PC-3 (cell line): ENCODE data around the gene ZNF160. TPM values are rescaled to one million over a fixed set of nuclear protein-coding genes. Genes with fewer than 3 reads are reported as not detected.

Source experiments
- ATAC-seq: fragments of 200-7000 bp; cut with Tn5 transposase; 2 replicates; pipeline ENCODE4 v1.9.1; 2020; ENCODE audit warnings: mild to moderate bottlenecking, moderate library complexity
- BruUV-seq: library from RNA; stranded (reverse); fragments of 400-500 nt; replicated peaks from 2 replicates; lab custom pipeline; 2021; lab: Mats Ljungman, UMichigan
- CTCF ChIA-PET: fragments of 300-600 bp; sonication (Branson Sonifier 250); formaldehyde crosslinking; loops from one replicate; lab custom pipeline; 2022; ENCODE audit warnings: antibody characterized with exemption; lab: Charles Lee
- POLR2A ChIA-PET: fragments of 300-600 bp; sonication (Branson Sonifier 250); formaldehyde crosslinking; loops from one replicate; lab custom pipeline; 2022; ENCODE audit warnings: antibody characterized with exemption; ENCODE audit not compliant: unreplicated experiment; lab: Charles Lee
- DNase-seq: peaks from one replicate; pipeline ENCODE4 v3.0.0-alpha.2; 2015
- H2AFZ ChIP-seq: fragments of 300-600 bp; sonication (generic); 2 replicates; pipeline ENCODE4 v1.6.0; 2016; ENCODE audit warnings: antibody characterized with exemption, low read length
- H3F3A ChIP-seq: fragments of 300-600 bp; sonication (generic); one replicate; pipeline ENCODE4 v1.6.0; 2017; ENCODE audit warnings: antibody characterized with exemption, low read length, control low read depth, mild to moderate bottlenecking; ENCODE audit not compliant: unreplicated experiment
- H3K27ac ChIP-seq: fragments of 300-600 bp; sonication (generic); 2 replicates; pipeline ENCODE4 v1.5.1; 2016; ENCODE audit warnings: mild to moderate bottlenecking, low read length
- H3K27me3 ChIP-seq: fragments of 300-600 bp; sonication (generic); 2 replicates; pipeline ENCODE4 v1.6.1; 2016; ENCODE audit warnings: low read length, mixed read lengths
- H3K36me3 ChIP-seq: fragments of 300-600 bp; sonication (generic); 2 replicates; pipeline ENCODE4 v1.6.1; 2016; ENCODE audit warnings: low read depth, mixed run types, low read length, mixed read lengths
- H3K4me1 ChIP-seq: fragments of 300-600 bp; sonication (generic); 2 replicates; pipeline ENCODE4 v1.5.1; 2016; ENCODE audit warnings: low read length; ENCODE audit not compliant: insufficient read depth
- H3K4me2 ChIP-seq: fragments of 300-600 bp; sonication (generic); 2 replicates; pipeline ENCODE4 v1.6.0; 2016; ENCODE audit warnings: low read length
- H3K4me3 ChIP-seq: fragments of 300-600 bp; sonication (generic); 2 replicates; pipeline ENCODE4 v1.5.1; 2016; ENCODE audit warnings: mild to moderate bottlenecking, low read length, mixed read lengths
- H3K79me2 ChIP-seq: fragments of 300-600 bp; sonication (generic); 2 replicates; pipeline ENCODE4 v1.6.1; 2017; ENCODE audit warnings: low read length, mixed read lengths
- H3K9ac ChIP-seq: fragments of 300-600 bp; sonication (generic); 2 replicates; pipeline ENCODE4 v1.6.0; 2016; ENCODE audit warnings: mild to moderate bottlenecking, low read length
- H3K9me2 ChIP-seq: fragments of 300-600 bp; sonication (generic); replicated peaks from 2 replicates; pipeline ENCODE4 v1.6.1; 2016; ENCODE audit warnings: mixed run types, low read length, mixed read lengths
- H3K9me3 ChIP-seq: fragments of 300-600 bp; sonication (generic); 2 replicates; pipeline ENCODE4 v1.6.1; 2016; ENCODE audit warnings: low read length, mixed read lengths
- H4K20me1 ChIP-seq: fragments of 300-600 bp; sonication (generic); 2 replicates; pipeline ENCODE4 v1.6.1; 2016; ENCODE audit warnings: low read length, mixed read lengths
- CTCF ChIP-seq: fragments of 300-600 bp; sonication (generic); conservative IDR thresholded peaks from 2 replicates; pipeline ENCODE4 v1.5.1; 2017; ENCODE audit warnings: antibody characterized with exemption, low read depth, mild to moderate bottlenecking, low read length
- EZH2 ChIP-seq: fragments of 300-600 bp; sonication (generic); IDR thresholded peaks from one replicate; pipeline ENCODE4 v1.6.1; 2017; ENCODE audit warnings: antibody characterized with exemption, mild to moderate bottlenecking, low read length; ENCODE audit not compliant: unreplicated experiment
- EZH2phosphoT487 ChIP-seq: fragments of 300-600 bp; sonication (generic); IDR thresholded peaks from 2 replicates; pipeline ENCODE4 v1.6.1; 2018; ENCODE audit warnings: mild to moderate bottlenecking, antibody characterized with exemption, low read length, borderline replicate concordance
- intact Hi-C: fragments of 100-400 bp; cut with micrococcal nuclease; formaldehyde crosslinking; loops from 2 replicates; pipeline ENCODE4 v1.9.0; 2023
- total RNA-seq: library from RNA; depleted of rRNA; stranded (reverse); fragments of >200 nt; gene quantifications from 2 replicates; pipeline ENCODE4 v1.2.3, GENCODE V29; 2014

The ZNF160 gene
- total RNA-seq, 1 experiment from 2014 or later: 22.3 TPM

GRCh38 chr19:53041366-53041765 is 61.9 kb downstream of the ZNF160 start:
- Histone ChIP-seq H3F3A (no peaks in the 10 kb centered on the region), H3K9me2 (no peaks in the 10 kb centered on the region), H2AFZ (no peak overlapping the region), H3K9ac (no peak overlapping the region), H3K4me3 (no peak overlapping the region), H3K79me2 (no peaks in the 10 kb centered on the region), H3K36me3 (no peaks in the 10 kb centered on the region), H3K4me1 (no peaks in the 10 kb centered on the region), H3K9me3 (peaks cover 17% of the 10 kb centered on the region), H3K27me3 (no peaks in the 10 kb centered on the region), H3K27ac (no peak overlapping the region), H3K4me2 (no peak overlapping the region), H4K20me1 (no peaks in the 10 kb centered on the region)
- POLR2A ChIA-PET: no interaction called here
- ATAC-seq: no peak
- BruUV-seq: no TSS peak
- CTCF ChIA-PET: no interaction called here
- intact Hi-C loops: no loop called here
- TF ChIP-seq EZH2phosphoT487 (no peak), EZH2 (no peak), CTCF (no peak)
- no peak for DNase-seq

- Histone ChIP-seq H2AFZ (no peak overlapping the region), H3F3A (no peaks in the 10 kb centered on the region), H3K79me2 (no peaks in the 10 kb centered on the region), H4K20me1 (no peaks in the 10 kb centered on the region), H3K9me3 (peaks cover 22% of the 10 kb centered on the region; the same call in 1 of the 2 replicates), H3K9ac (no peak overlapping the region), H3K4me3 (no peak overlapping the region), H3K4me2 (no peak overlapping the region), H3K9me2 (no peaks in the 10 kb centered on the region), H3K27me3 (no peaks in the 10 kb centered on the region), H3K36me3 (no peaks in the 10 kb centered on the region), H3K4me1 (no peaks in the 10 kb centered on the region), H3K27ac (no peak overlapping the region)
- DNase-seq (no peak), ATAC-seq (no peak)
- ChIA-PET CTCF (no interaction called here), POLR2A (no interaction called here)
- no TSS peak for BruUV-seq
- intact Hi-C loops: no loop called here
- TF ChIP-seq EZH2 (no peak), CTCF (no peak), EZH2phosphoT487 (no peak)
These were observed 65.8 kb downstream of the ZNF160 start for GRCh38 chr19:53037101-53038097.
